Nucleus accumbens (tissue), 56 donors: ENCODE data around the gene RHOBTB1.
"Not testable (repeated sequence)": the region's sequence is repeated elsewhere in the genome, so short reads cannot be mapped to it uniquely, and the experiment has no call there.

ENCODE experiments used
- DNase-seq, 56 donors: peaks; one replicate each; lab custom pipeline; 2025; lab: John Stamatoyannopoulos, UW

The RHOBTB1 gene, protein sequence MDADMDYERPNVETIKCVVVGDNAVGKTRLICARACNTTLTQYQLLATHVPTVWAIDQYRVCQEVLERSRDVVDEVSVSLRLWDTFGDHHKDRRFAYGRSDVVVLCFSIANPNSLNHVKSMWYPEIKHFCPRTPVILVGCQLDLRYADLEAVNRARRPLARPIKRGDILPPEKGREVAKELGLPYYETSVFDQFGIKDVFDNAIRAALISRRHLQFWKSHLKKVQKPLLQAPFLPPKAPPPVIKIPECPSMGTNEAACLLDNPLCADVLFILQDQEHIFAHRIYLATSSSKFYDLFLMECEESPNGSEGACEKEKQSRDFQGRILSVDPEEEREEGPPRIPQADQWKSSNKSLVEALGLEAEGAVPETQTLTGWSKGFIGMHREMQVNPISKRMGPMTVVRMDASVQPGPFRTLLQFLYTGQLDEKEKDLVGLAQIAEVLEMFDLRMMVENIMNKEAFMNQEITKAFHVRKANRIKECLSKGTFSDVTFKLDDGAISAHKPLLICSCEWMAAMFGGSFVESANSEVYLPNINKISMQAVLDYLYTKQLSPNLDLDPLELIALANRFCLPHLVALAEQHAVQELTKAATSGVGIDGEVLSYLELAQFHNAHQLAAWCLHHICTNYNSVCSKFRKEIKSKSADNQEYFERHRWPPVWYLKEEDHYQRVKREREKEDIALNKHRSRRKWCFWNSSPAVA

DNA sequence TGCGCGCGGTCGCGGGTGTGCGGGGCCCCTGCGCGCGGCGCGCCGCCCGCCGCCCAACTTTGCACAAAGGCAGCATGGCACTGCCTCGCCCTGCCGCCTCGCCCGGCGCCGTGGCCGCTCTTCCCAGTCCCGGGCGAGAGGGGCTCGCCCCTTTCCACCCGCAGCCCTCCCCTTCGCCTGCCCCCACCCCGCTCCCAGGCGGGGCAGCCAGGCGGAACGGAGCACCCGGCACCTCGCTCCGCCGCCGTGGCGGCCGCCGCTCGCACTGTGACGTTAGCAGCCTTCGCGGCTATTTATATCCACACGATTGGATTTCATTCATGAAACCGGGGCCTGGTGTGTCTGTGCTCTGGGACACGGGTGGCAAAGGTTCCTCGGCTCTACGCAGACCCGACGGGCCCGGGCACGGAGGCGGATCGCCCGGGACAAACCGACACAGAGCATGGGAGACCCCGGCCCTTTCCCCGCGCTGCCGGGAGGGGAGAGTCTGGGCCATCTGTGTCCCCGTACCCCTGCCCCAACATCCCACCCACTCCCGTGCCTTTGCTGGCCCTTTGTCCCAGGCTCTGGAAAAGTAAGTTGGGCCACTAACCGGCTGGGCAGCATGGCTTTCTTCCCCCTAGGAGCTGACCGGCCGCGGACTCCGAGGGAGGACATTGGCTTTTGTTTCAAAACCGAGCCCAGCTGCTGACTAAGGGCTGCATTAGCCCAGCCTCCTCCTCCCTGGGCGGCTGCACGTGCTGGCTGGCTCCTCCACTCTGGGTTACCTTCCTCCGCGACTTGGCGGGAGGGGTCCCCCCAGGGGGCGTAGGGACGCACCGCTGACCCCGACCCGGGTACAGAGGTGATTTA is at the start of gene RHOBTB1:
RHOBTB1 (minus strand) TSS at position 128 of the 852 bp plus-strand sequence. CDS start 32,643 bp downstream, outside the sequence.
- peak in 55 of 56 donors; percentile 23 to 91 (median 77) for DNase-seq

DNA sequence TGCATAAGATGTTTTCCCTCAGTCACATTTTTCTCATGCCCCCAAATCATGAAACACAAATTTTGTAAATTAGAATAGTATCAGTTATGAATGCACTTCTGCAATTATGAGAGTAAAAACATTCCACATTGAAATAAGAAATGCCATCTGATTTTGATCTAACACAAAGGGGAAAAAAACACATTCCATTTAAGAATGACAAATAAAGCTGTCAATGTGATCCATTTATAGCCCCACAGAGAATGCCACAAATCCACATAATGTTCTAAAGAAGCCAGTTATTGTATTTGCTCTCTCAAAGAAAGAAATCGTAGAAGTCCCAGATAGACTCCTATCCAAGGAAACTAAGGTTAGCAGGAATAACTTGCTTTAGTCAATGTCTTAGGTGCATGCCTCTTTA is 48.7 kb upstream of the RHOBTB1 start:
- DNase-seq = no peak

DNA sequence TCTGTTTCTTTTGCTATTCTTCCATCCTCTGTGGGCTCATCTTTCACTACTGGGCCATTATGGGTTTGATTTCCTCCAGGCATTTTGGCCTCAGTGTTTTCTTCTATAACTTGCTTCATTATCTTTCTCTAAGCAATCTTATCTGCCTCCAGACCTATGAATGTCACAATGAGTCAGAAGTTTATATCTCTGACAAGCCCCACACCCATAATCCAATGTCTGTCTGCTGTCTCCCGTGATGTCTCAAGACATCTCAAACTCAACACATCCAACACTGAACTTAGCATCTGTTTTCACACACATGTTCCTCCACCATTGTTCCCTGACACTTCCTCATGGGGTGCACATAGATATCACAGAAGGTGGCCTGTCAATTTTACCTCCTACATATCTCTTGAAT is 46.7 kb upstream of the RHOBTB1 start:
- DNase-seq = no peak

DNA sequence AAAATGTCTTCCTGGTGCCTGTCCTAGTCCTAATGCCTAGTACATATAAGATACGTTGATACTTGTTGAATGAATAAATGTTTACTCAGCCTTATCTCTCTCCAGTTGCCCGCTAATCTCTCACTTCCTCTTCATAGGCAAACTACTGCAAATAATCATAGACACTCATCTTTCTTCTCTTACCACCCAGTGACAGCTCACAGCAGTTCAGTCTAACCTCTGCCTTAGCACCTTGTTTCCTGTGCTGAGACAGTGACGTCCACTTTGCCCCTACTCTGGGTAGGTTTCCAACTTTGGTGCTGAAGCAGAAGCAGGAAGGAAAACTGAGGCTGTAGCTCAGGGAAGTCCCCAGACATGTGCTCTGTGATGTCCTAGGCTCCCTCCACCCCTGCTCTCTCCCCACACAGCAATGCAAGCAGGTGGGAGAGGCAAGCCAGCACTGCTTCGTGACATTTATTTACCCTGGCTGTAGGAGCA is 45.5 kb upstream of the RHOBTB1 start:
- DNase-seq = no peak

GRCh38 chr10:60986791-60987190 is 42.8 kb upstream of the RHOBTB1 start:
- no peak for DNase-seq

DNA sequence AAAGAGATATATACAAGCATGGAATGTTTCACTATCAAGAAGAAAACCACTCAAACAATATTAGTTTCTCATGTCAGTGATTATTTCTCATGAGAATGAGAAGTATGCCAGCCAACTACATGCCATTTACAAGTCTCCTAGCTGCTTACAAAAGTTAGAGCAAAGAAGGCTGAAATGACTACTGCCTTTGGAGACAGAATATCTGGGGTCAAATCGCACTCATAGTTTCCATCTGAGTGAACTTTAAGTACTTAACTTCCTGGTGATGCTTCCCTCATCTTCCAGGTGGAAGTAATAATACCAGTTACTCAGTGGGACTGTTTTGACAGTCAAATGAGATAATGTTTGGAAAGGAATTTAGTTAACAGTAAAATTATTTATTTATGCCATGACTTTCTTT is 42.0 kb upstream of the RHOBTB1 start:
- DNase-seq = no peak

- no peak for DNase-seq
Observed at GRCh38 chr10:60980997-60981396, 37.0 kb upstream of the RHOBTB1 start.

GRCh38 chr10:60979667-60980104 is 35.7 kb upstream of the RHOBTB1 start:
- DNase-seq = no peak

DNA sequence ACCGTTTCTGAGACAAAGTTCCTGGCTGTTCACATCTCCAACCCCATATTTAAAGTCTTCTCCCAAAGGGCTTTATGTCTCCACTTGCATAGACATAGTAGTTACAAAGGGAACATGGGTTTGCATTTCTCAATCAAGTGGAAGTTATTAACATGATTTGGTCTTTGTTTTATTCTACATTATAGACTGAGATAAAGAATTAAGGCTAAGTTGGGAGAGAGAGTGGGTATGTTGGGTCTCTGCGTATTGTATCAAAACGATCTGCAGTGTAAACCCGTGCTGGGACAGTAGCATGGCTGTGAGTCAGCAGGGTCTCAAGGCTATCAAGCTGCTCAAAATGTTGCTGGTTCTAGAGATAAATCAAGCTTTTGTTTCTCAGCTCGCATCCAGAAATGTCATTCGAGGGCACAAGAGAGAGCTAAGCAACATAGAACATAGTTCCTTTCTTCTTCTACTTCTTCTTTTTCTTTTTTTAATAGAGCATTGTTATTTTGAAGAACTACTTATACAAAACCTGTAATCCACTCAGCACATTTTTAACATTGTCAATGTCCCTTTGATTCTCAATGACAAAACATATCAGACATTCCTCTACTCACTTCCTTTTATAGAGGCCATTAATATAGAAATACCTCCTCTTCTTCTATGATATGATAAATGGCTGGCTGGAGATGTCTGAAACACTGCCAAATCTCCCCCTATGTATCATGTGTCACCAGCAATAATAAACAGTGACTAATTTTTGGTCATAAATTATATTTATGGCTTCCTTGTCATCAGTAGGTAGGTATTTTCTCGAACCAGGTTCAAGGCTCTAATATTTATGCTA is 34.5 kb upstream of the RHOBTB1 start:
- peak in 15 of 56 donors; percentile 2 to 69 (median 18) for DNase-seq

DNA sequence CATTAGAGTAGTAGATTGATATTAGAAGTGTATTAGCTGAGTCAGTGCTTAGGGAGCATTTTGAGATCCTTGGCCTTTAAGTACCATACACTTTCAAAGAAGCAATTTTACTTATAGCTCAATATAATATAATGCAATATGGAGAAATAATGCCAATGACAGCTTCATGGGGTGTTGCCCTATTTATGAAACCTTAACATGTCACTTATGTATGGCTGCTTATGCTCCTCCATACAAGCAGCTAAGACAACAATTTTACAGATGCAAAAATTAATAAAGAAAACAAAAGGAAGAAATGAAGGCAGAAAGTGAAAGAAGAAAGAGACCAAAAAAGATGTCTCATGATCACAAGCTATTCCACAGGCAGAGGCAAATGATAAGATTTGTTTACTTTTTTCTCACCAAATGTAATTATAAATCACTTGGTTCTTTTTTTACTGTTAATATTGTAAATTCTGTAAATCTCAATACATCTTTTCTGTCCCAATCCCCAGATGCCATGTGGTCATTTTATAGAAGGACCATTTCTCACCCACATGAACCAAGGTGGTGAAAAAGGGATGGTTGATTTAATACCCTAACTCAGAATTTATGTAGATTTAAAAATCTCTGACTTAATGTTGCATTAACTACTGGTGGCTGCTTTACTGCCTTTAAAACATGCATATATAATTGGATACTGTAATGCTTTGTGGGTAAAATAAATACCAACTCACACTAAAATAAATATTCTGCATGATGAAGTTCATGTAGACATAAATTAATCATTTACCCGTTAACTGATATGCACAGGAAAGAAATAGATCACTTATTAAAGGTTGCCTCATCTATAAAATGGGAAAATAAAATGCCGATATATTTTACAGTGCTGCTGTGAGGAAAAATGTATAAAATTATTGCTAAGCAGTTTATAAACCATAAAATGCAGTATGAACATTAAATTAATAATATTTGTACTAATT is 33.5 kb upstream of the RHOBTB1 start:
- DNase-seq = no peak

GRCh38 chr10:60976687-60977086 is 32.7 kb upstream of the RHOBTB1 start:
- DNase-seq = no peak

DNA sequence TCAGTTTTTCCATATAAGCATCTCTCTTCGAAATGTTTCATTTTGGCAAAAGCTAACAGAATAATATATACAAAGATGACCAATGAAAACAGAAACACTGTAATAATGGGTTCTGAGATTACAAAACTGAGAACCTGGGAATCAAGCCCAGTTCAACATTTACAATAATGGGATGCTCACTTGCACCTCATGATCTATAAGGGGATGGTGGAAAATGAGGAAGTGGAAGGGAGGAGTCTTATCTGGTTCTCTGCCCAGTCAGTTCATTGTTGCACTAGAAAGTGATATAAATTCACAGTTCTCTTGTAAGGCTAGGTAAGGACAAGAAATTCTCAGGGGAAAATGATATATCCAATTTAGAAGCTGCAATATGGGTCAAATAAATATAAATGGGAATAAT is 31.7 kb upstream of the RHOBTB1 start:
- no peak for DNase-seq

DNA sequence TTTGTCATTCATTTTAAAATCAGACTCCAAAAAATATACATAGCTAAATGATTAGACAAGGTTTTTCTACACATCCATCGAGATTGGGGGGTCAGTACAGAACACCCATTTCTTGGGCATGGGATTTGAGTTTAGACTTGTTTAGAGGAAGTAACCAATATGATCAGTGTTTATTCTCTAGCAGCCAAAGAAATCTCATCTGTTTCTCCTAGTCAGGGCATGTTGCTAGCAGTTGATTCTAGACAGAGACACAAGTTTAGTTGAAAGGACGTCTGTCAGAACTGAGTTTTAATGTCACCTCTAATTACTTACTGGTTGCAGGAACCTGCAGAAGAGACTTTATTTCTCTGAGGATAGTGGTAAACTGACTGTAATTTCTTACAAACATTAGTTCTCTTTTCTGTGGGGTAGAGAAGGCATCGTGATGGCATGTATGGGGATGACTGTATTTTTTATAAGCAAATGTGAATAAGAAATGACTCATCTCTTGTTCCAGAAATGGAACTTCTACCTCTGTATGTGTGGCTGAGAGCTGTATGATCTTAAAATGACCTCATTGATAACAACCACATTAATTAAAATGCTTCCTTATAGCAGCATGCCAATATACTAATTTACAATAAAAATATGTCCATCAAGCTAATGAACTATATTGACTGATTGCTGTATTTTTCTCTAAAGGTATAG is 30.6 kb upstream of the RHOBTB1 start:
- DNase-seq = no peak

DNA sequence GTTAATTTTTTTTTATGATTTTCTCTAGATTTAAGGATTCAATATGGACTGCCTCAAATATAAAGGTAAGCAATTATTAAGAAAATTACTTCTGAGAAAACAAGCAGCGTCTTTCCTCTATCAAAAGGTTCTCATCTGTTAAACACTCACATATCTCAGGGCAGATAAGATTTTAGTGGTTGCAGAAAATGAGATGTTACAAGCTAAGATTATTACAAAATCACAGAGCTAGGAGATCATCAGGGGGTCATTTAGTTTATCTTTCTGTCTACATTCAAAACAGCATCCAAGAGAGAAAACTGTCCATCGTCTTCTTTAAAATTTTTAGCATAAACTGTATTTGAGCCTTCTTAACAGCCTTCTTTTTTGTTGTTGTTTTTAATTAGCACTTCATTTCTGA is 29.1 kb upstream of the RHOBTB1 start:
- DNase-seq = no peak

GRCh38 chr10:60972181-60972580 is 28.2 kb upstream of the RHOBTB1 start:
- DNase-seq = not testable (repeated sequence)

- no peak for DNase-seq
Observed at GRCh38 chr10:60970526-60970925, 26.5 kb upstream of the RHOBTB1 start.

GRCh38 chr10:60968504-60968903 is 24.5 kb upstream of the RHOBTB1 start:
- DNase-seq = no peak

GRCh38 chr10:60967854-60968484 is 24.0 kb upstream of the RHOBTB1 start:
- DNase-seq = no peak
